Activated CD4-positive, CD25-positive, alpha-beta regulatory T cell treated with anti-CD3 and anti-CD28 coated beads, Interleukin-2, amount 50 U/mL, for 16 hours (primary cell): ENCODE results near the gene PPP1R37.

Source experiments
- DNase-seq: peaks from one replicate; pipeline ENCODE4 v3.0.0-alpha.2; 2020; ENCODE audit warnings: low read depth, low spot score

PPP1R37 gene

DNA sequence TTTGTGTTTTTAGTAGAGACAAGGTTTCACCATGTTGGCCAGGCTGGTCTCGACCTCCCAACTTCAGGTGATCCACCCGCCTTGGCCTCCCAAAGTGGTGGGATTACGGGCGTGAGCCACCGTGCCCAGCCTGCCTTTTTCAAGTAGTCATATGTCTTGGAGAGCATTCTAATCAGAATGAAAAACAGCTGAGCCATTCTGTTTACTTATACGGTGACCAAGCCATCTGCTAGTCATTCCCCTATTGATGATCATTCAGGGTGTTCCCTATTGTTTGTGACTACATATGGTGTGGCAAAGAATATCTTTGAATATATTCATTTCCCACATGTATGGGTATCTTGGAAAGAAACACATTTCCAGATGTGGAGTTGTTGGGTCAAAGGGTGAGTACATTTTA lies 102.8 kb downstream of the PPP1R37 start:
- DNase-seq: no peak
